AG09309 (cell line): ENCODE measurements around the gene PHF21A.
"Not testable (repeated sequence)": the region's sequence is repeated elsewhere in the genome, so short reads cannot be mapped to it uniquely, and the experiment has no call there.

Experiments used
- DNase-seq: peaks from one replicate; pipeline ENCODE4 v3.0.0-alpha.2; 2010; ENCODE audit warnings: low read depth
- H3K4me3 ChIP-seq: 2 replicates; pipeline ENCODE4 v1.5.1; 2011; ENCODE audit warnings: mild to moderate bottlenecking, low read depth, low read length, moderate library complexity; ENCODE audit not compliant: control insufficient read depth
- CTCF ChIP-seq: IDR thresholded peaks from 2 replicates; pipeline ENCODE4 v1.5.1; 2011; ENCODE audit warnings: mild to moderate bottlenecking, low read depth, low read length, inconsistent platforms; ENCODE audit not compliant: insufficient read depth, control insufficient read depth; ENCODE audit errors: missing control alignments

The PHF21A gene

GRCh38 chr11:46017341-46017740, 103.9 kb downstream of the PHF21A start:
- H3K4me3 ChIP-seq, result no peak overlapping the region
- no peak for DNase-seq
- no peak for TF ChIP-seq CTCF

GRCh38 chr11:46015941-46016340, 105.3 kb downstream of the PHF21A start:
- DNase-seq, result no peak
- H3K4me3 ChIP-seq, result no peak overlapping the region
- TF ChIP-seq CTCF, result no peak

DNA sequence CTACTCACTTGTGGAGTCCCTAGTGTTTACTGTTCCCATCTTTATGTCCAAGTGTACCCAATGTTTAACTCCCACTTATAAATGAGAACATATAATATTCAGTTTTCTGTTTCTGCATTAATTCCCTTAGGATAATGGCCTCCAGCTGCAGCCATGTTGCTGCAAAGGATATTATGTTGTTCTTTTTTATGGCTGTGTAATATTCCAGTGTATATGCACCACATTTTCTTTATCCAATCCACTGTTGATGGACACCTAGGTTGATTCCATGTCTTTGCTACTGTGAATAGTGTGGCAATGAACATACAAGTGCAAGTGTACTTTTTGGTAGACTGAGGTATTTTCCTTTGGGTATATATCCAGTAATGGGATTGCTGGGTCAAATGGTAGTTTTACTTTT, 107.1 kb downstream of the PHF21A start:
- not testable (repeated sequence) for H3K4me3 ChIP-seq, DNase-seq

DNA sequence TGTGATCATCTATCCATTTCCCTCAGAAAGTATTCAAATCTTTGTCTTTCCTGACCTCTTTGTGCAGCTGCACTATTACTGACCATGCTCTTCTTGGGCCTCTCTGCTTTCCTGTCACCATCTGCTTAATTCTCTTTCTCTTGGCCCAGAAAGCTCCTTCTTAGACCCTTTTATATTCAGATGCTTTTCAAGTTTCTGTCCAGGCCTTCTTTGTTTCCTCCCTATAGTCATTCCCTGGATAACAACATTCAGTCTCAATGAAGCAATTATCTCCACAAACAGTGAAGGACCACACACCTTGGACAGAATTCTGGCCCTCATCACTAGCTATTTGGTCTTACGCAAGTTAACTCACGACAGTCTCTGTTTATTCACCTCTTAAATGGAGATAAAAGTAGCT, 109.1 kb downstream of the PHF21A start:
- TF ChIP-seq CTCF, result no peak
- no peak overlapping the region for H3K4me3 ChIP-seq
- no peak for DNase-seq

DNA sequence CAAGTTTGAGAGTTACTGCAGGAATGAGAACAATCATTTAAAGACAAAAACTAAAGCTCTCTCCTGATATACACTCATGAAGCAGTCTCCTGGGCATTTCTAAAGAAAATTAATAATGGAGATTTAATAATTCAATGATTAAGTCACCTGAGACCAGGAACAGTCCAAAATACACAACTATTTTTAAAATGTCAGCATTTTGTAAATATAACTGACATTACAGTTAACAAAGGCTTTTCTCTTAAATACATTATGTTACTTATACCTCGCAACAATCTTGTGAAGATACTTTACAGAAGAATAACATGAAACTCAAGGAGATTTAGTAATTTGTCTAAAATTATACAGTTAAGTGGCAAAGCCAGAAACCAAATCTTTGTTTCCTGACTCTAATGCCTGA, 111.2 kb downstream of the PHF21A start:
- no peak for TF ChIP-seq CTCF
- no peak for DNase-seq
- no peak overlapping the region for H3K4me3 ChIP-seq

DNA sequence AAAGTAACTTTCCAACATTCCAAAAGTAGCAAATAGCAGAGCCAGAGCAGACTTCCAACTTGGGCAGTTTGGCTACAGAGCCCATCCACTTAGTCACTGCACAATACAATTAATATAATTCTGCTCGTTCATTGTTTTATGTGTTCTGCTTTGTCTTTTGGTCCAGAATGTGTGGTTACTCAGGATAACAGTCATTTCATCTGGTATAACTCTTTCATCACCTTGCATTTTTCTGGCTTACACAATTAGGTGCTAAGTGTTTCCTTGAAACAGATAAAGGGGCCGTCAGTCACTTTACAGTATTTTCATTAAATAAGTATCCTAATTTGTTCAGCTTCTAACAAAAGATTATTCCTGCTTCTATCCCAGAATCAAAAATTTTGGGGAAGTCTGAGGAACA, 111.6 kb downstream of the PHF21A start:
- no peak for TF ChIP-seq CTCF
- no peak for DNase-seq
- no peak overlapping the region for H3K4me3 ChIP-seq

GRCh38 chr11:46006418-46007070, 114.7 kb downstream of the PHF21A start:
- no peak overlapping the region for H3K4me3 ChIP-seq
- peak; percentile 55 for DNase-seq
- TF ChIP-seq CTCF, result peak; percentile 75
